ENCODE measurements around the gene ITPK1.

ITPK1 gene

GRCh38 chr14:92952481-92953298 lies 163.0 kb downstream of the ITPK1 start:
- DNase-seq (ENCODE audit: low read depth in 2 of 2): no peak

DNA sequence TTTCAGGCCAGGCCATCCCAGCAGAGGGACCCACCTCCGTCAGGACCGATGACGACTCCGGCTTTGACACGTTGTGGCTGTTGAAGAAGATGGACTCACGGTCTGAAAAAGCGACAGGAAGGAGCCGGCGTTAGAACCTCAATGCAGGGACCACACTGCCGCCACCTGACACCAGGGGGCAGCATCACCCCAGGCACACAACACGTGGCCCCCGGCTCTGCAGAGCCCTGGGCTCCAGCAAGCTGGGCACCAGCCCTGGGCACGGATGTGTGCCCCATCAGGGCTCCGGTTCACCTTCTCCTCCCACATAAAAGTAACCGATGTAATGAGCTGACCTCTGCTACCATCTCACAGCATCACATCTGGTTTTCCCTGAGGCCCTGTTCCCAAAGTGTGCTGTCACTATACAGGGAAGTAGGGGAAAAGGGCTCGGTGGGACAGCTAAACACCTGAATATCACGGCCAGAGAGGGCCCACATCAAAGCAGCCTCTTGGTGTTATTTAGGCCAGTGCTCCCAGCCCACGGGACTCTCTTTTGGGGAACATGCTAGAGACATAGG lies 163.7 kb downstream of the ITPK1 start:
- DNase-seq (ENCODE audit: low read depth in 2 of 2): peak; percentile 46 to 53

GRCh38 chr14:92951261-92951660 lies 164.5 kb downstream of the ITPK1 start:
- DNase-seq (ENCODE audit: low read depth in 2 of 2): no peak

GRCh38 chr14:92950773-92951172 lies 165.0 kb downstream of the ITPK1 start:
- no peak for DNase-seq (ENCODE audit: low read depth in 2 of 2)

GRCh38 chr14:92950193-92950540 lies 165.6 kb downstream of the ITPK1 start:
- no peak for DNase-seq (ENCODE audit: low read depth in 2 of 2)

DNA sequence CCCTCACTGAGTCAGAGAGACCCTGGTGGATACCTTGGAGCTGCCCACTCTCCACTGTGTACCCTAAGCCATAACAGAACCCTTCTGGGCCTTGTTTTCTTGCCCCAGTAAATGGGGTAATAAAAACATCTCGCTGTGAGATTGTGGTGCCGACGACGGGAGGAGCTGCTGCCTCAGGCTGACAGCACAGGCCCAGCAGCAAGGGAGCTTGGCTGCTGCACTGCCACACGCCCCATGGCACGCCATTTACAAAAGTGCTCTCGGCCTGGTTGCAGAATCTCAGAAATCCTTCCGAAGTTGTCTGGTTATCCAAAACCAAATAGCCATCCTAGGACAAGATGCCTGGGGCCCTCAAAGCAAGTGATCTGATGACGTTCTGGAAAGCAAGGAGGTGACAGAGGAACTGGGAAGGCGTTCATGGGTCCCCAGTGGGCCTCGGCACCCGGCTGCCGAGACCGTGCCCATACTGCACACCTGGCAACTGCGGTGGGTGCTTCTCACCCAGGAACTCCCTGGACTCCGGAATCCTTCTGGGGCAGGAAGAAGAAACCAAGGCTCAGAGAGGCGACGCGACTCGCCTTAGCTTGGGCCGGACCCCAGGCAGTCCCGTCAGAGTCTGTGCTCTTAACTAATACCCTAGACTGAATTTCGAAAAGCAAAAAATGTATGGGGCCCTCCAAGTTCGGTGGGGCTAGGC lies 166.1 kb downstream of the ITPK1 start:
- DNase-seq (ENCODE audit: low read depth in 2 of 2): no peak

- DNase-seq (ENCODE audit: low read depth in 2 of 2): no peak
These were observed 167.1 kb downstream of the ITPK1 start for GRCh38 chr14:92948647-92949046.

- no peak for DNase-seq (ENCODE audit: low read depth in 2 of 2)
These were observed 168.7 kb downstream of the ITPK1 start for GRCh38 chr14:92946847-92947545.

DNA sequence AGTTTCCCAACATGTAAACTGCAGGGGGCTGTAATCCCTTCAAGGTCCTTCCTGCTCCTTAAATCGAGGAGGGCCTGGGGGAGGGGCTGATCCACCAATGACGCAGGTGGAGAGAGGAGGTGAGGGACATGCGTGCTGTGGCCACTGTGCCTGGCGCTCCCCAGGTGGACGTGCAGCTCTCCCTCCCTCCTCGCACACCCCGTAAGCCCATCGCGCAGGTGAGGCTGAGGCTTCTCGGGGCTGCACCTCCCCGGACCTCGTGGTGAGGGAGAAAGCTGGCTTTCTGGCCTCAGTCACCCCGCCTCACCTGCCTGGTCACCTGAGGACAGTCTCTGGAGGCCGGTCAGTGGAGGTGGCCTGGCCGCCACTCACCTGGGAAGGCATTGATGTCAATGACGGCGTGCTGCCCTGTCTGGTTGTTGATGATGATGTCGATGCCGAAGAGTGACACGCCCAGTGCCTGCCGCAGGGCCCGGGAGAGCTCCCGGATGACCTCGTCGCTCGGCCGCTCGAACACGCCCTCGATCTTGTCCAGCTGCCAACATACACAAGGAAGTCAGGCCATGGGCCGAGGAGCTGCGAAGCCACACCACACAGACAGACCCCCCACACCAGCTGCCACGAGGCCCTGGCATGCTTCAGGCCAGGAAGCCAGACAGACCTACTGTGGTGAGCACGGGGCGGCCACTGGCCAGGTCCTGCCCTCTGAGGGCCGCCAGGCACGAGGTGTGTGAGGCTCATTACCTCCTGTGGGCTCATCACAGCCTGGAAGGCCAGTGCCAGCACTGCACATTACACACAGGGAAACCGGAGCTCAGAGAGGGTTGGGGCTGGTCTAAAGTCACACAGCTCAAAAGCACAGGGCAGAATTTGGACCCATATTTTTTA lies 169.5 kb downstream of the ITPK1 start:
- DNase-seq (ENCODE audit: low read depth in 2 of 2): no peak

DNA sequence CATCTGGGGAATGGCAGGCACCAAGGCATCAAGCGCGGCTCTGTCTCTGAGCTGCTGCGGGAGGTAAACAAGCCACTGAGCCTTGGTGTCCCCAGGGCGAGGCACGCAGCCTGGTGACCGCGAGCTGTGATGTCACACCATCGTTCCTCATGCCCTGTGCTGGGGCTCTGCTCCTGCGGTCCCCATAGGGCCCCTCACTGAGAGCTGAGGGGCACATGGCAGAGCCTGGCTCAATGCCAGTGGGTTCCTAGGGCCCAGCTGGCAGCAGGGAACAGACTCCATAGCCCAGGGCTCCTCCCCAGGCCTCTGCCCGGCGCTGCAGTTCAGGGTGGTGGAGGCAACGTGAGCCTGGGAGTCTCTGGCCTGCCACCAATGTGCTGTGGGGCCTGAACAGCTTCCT lies 170.2 kb downstream of the ITPK1 start:
- no peak for DNase-seq (ENCODE audit: low read depth in 2 of 2)

DNA sequence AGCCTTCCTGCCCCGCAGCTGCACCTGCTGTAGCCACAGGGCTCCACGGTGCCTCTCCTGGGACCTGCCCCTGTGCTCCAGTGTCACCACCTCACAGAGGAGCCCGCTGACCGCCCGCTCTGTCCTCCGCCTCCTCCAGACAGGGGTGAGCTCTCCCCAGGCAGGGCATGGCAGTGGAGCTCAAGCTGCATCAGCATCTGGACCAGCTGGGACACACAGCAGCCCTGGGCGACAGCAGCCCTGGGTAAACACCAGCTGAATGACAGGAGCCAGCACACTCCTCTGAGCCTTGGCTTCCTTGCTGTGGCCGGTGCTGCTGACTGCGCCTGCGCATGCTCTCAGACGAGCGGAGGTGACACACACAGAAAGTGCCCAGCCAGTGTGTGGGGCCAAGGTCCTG lies 170.7 kb downstream of the ITPK1 start:
- DNase-seq (ENCODE audit: low read depth in 2 of 2): no peak

DNA sequence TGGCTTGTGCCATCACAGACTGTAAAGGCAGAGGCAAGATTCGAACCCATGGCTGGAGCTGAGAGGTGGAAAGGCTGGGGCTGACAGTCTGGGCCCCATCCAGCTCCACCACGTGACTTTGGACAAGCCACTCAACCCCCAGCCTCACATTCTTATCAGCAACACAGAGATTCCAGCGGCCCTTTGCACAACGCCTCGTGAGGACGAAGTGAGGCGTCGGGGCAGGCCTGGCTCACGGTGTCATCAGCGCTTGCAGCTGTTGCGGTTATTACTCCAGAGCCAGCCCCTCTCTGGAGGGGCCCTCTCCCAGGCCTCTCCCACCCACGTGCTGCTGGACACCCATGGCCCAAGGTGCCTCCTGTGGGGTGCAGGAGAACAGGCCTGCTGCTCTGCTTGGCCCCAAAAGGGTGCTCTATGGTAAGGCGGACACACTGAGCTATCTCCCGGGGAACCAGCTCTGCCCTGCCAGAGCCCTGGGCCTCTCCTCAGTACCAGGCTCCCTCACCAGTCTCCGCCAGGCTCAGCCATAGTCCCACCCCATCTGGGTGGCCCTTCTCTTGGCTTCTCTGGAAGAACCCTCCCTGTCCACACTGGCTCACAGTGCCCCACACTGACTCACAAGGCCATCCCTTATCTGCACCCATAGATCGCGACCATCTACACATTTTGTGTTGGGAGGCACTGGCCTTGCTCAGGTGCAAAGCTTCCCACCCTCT lies 171.7 kb downstream of the ITPK1 start:
- no peak for DNase-seq (ENCODE audit: low read depth in 2 of 2)

DNA sequence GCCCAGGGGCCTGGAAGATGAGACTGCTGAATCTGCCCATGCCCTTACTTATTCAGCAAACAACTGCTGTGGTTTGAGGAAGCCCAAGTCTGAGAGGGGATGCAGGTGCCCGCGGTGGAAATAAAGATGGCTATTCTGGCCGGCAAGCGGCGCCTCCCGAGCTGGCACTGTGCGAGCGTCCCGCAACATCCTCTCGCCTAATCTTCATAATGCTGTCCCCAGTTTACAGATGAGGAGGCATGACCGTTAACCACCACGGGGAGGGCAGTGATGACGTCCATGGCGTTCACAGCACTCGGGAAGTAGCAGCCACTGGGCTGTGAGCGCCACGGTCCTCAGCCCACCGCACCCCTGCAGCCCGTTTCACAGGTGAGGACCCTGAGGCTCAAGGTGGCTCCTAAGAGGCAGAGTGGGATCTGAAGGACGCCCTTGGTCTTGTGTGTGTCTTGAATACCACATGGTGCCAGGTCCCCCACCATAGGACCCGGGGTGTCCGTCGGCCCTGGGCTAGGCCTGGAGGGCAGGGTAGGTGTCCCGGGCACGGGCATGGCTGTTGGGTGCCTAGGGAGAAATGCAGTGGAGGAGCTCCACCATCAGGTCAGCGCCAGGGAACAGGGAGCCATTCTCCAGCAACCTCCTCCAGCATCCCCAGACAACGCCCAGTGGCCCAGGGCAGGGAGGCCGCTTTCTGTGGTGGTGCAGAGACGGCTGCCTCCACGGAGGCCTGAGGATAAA lies 172.6 kb downstream of the ITPK1 start:
- DNase-seq (ENCODE audit: low read depth in 2 of 2): no peak

DNA sequence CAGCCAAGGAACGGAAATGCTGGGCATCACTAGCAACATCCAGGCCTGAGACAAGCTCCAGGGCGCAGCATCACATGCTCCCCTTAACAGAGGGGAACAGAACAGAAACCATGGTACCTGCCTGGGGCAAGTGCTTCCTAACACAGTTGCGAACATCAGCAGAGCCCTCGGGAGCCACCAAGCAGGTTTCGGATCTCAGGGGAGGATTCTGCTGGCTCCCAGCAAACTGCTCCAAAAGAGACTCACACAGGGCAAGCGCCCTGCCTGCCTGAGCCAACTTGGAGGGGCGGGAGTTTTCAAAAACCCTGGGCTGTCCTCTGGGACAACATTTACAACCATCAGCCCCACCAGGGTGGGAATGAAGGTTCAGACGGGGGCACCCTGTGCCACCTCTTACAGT lies 173.1 kb downstream of the ITPK1 start:
- DNase-seq (ENCODE audit: low read depth in 2 of 2): no peak

DNA sequence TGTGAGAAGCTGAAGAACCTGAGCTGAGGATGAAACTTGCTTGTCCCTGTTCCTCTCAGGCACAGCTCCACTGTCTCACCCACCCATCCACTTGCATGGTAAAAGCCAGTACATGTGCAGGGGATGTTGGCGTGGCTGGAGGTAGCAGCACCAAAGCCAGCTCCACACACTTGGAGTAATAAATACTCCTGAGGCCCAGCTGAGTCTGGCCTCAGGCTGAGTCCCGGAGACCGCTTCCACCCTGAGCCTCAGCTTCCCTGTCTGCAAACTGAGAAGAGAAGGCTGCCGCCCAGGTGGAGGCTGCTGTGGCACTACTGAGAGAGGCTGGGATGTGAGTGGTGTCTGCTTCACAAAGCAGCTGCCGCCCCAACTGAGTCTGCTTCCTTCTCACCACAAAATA lies 173.6 kb downstream of the ITPK1 start:
- DNase-seq (ENCODE audit: low read depth in 2 of 2): no peak

GRCh38 chr14:92941531-92941930 lies 174.2 kb downstream of the ITPK1 start:
- no peak for DNase-seq (ENCODE audit: low read depth in 2 of 2)

DNA sequence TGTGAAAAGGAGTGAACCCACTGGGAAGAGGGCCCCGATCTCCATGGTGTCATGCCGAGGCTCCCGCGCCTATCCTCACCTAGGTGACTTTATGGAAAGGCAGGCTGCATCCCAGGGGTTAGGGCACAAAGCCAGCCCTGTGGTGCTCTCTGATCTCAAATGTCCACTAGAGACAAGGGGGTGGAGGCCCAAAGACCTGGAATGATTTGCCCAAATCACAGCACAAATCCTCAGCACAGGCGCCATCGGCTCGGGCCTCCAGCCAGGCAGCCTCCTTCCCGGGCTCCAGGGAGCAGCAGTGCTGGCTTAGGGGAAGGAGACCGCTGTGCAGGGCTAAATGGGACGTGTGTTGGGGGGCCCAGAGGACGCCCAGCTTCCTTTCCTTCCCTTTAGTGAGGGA lies 175.2 kb downstream of the ITPK1 start:
- DNase-seq (ENCODE audit: low read depth in 2 of 2): no peak

- no peak for DNase-seq (ENCODE audit: low read depth in 2 of 2)
These were observed 176.0 kb downstream of the ITPK1 start for GRCh38 chr14:92939699-92940098.

DNA sequence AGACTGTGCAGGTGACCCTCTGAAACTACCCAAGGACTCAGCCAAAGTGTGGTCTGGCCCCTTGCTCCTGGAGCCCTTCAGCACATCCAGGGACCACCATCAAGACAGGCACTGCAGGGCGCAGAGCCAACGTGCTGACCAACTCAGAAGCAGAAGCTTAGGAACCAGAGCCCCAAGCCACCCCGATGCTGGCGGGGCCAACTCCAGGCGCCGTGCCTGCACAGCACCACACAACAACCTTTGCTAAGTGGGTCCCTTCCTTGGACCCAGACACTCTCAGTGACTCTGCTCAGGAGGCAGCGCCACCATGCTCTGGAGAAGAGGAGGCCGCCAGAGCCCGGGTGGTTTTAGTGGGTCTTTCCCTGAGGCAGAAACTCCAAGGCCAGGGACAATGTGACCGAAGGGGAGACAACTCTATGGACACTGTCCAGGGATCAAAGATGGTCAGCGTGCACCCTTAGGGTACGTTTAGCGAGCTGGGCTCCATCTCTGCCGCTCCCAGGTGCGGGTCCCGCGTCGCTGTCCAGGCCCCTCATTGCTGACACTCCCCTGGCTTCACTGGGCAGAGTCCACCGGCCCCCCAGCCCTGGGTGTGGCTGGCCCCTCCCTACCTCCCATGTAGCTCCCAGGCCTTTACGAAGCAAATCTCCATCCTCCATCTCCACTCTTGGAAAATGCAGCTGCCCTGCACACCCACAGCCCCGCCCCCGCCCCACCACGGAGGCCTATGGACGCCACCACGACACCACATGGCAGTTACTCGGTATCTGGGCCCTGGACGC lies 176.6 kb downstream of the ITPK1 start:
- DNase-seq (ENCODE audit: low read depth in 2 of 2): no peak
